Middle frontal gyrus (tissue), 1 donor: ENCODE data around the gene RNF123.
"Not testable (repeated sequence)": the region's sequence is repeated elsewhere in the genome, so short reads cannot be mapped to it uniquely, and the experiment has no call there.

Experiments used
- DNase-seq: peaks from one replicate; pipeline ENCODE4 v3.0.0-alpha.2; 2015; ENCODE audit warnings: low spot score; ENCODE audit errors: extremely low spot score

The RNF123 gene

DNA sequence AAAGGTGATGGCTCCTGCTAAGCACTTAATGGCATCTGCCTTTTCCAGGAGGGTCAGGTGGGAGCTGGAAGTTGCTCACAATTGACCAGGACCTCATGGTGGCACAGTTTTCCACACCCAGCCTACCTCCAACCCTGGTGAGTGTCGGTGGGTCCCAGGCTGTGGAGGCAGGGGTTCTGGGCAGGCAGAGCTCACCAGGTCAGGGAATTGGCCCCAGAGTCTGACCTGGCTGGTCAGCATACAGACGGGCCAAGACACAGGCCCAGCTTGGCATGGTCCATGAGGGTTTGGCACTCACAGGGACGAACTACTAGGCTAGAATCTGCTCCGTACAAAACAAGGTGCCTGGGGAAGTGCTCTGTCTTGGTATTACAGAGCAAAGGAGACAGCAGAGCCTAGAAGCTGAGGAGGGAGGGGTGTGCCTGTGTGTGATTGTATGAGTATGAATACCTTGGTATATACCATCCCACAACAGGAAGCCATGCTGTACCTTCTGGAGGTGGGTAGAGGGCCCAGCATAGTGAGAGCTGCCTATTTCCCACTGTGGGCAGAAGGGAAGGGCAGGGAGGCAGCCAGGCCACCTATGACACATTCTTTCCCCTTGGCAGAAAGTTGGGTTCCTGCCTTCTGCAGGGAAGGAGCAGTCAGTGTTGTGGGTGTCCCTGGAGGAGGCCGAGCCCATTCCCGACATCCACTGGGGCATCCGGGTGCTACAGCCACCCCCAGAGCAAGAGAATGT is 8.7 kb upstream of the RNF123 start:
- DNase-seq: no peak

DNA sequence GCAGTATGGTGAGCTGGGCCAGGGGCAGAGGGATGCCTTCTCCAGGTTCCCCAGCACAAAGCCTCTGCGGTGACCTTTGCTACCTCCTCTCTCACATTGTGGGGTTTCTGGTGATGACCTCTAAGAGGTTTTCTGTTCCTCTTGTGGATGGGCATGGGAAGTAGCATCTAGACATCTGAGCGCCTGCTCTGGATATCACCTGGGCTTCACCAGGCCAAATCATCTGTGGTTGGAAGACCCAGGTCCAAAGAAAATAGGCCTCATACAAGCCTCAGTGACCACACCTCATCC is 8.2 kb upstream of the RNF123 start:
- DNase-seq: no peak

DNA sequence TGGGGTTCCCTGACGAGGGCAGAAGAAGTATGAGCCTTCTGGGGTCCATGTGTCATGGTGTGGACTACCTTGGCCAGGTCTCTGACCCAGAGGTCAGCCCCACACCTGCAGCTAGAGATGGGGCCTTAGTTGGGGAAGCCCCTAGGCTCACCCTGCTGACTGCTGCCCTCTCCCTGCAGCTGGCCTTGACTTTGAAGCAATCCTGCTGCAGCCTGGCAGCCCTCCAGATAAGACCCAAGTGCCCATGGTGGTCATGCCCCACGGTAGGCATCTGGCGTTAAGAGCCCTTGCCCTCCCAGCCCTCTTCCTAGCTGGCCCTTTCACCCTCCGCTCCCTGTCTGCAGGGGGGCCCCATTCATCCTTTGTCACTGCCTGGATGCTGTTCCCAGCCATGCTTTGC is 7.8 kb upstream of the RNF123 start:
- no peak for DNase-seq

DNA sequence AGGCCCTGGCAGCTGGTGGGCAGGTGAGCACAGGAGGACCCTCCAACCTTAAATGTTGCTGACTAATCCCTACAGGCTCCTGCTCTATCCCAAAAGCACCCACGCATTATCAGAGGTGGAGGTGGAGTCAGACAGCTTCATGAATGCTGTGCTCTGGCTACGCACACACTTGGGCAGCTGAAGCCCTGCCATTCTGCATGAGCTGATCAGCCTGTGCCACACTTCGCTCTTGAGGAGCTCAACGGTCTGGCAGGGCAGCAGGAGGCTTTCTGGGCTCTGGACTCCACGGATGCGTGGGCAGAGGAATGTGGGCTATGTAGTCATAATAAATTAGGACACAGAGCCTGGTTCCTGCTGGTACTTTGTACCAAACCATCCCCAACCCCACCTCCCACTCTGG is 6.2 kb upstream of the RNF123 start:
- no peak for DNase-seq

- DNase-seq: not testable (repeated sequence)
Observed at GRCh38 chr3:49684453-49684852, 4.9 kb upstream of the RNF123 start.

DNA sequence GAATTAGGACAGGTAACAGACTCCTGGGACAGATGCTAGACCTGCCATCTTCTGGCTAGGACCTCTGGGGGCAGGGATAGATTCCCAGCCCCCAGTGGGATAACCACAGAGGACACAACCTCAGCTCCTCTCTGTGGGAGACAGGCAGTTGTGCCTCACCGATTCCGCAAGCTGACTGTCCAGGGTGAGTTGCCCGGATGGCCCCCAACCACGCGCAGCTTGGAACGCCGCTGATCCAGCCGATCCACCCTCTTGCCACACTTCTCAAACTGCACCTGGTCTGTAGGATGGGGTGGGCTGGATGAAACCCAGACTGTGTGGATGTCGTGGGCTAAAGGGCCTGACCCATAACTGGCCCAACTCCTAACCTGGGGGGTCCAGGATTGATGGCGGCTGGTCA is 4.3 kb upstream of the RNF123 start:
- not testable (repeated sequence) for DNase-seq

DNA sequence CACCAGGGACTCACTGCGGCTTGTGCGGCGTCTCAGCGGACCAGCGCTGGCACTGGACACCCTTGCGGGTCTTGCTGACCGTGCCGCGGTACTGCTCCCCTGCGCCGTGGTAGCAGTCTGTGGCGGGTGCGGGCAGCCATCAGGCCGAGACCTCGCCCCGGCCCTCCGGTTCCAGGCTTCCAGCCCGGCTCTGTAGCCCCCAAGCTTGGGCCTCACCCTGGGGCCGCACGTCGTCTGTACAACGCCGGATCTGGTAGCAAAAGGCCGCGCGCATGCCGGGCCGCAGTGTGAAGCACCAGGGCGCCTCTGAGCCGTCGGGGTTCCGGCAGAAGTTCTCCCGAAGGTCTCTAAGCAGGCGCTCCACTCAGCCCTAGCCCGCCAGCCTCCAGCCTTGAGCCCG is 3.5 kb upstream of the RNF123 start:
- DNase-seq: not testable (repeated sequence)

DNA sequence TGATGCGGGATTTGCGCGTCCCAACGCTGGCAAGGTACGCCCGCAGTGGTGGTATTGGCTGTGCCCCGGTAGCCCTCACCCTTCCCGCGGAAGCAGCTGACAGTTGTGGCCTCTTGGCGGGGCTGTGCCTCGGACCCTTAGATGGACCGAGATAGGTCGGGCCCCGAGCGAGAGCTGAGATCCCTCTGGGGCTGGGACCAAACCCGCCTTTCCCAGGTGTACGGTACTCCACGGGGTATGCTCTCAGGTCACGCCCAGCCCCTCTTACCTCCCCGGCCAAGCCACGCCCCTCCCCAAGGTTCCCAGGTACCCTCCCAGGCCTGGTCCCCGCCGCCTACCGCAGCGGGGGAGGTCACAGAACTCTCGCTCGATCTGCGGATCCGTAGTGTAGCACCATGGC is 3.0 kb upstream of the RNF123 start:
- not testable (repeated sequence) for DNase-seq

DNA sequence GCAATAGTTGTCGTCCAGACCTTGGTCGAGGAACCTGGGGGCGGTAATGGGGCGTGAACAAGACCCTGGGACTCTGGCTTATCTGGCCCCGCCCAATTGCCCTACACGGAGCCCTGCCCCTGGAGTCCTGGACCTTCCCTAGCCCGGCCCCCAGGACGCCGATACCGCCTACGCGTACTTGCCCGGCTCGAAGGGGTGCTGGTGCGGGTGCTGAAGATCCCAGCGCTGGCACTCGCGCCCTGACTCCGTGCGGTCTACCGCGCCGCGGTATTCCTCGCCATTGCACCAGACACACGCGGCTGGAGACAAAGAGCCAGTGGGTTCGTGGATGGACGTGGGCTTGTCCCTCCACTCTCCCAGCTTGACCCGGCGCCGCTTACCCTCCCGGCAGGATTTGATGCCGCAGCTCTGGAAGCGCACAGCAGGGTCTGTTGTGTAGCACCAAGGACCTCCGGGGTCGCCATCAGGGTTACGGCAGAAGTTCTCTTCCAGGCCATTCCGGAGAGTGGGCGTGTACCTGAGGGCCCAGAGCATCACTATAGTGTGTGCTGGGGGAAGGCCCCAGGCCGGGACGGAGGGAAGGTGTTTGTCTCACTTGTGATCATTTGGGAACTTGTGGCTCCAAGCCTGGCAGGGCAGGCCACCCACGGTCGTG is 2.5 kb upstream of the RNF123 start:
- DNase-seq: not testable (repeated sequence)

DNA sequence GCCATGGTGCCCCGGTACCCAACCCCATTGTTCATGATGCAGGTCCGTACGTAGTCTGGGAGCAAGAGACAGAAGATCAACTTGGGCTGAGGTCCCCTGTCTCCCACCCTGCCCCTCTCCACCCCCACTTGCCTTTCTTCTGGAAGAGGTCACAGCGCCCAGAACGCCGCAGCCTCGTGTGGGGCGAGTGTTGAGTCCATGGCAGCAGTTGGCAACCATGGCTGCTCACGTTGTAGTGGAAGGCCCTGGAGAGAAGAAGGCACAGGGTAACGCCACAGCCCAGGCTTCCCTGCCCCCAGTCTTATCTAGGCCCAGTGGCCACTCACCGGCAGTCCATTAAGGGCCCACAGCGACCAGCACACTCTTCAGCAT is 1.9 kb upstream of the RNF123 start:
- not testable (repeated sequence) for DNase-seq

DNA sequence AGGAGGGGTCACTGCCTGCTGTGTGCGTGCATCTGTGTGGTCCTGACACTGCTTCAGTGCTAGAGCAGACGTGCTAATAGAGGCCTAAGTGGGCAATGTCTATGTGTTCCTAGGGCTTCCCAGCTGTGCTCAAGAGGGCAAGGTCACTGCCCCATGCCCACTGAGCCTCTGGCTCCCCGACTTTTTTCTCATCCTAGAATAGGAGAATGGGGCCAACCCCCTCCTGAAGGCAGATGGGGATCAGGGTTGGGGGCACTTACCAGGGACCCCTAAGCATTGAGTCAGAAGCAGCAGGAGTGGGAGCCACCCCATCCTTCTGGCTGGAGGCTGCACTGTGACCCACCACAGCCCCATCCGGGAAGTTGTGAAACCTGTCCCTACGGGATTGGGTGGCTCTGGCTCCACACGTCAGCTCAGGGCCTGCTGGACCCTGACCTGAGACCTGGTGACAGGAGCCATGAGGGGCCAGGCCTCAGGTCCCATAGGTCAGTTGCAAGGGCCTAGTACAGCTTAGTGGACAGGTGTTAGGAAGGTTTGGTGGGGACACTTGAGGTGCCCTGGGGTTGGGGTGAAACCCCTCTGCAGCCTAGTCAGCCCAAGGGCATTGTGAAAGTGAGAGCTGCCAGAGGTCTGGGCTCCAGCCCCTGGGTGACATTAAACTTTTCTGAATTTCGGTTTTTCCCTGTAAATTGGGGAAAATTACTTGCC is 865 bp upstream of the RNF123 start:
- not testable (repeated sequence) for DNase-seq

DNA sequence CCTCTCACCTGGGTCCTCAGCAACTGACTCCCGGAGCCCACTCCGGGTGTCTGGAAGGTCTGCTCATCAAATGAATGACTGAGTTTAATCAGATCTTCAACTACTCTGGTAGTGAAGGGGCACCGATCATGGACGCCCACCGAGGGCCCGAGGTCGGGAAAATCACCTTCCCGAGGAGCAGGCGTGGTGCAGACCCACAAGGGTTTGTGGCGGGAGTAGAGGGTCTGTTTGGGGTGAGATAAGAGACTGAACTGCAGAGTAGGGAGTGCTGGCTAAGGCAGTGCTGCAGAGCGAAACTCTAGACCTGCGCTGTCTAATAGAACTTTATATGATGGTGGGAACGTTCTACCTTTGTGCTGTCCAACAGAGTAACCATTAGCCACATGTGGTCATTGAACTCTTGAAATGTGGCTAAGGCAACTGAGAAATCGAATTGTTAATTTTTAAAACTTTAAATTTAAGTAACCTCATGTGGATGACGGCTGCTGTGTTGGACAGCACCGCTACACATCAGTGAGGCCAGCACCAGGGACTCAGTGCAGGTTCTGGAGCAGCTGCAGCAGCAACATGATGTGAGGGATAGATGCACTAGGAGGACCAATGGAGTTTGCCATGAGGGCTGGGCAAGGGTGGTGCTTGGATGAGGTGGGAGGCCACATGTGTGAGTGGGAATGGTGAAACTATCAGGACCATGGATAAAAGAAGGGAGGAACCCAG is 709 bp downstream of the RNF123 start:
- not testable (repeated sequence) for DNase-seq

- DNase-seq: not testable (repeated sequence)
Observed at GRCh38 chr3:49690856-49691255, 1.5 kb downstream of the RNF123 start.

GRCh38 chr3:49691481-49691880 is 2.1 kb downstream of the RNF123 start:
- DNase-seq: not testable (repeated sequence)

GRCh38 chr3:49694409-49695070 is 5.2 kb downstream of the RNF123 start:
- not testable (repeated sequence) for DNase-seq

DNA sequence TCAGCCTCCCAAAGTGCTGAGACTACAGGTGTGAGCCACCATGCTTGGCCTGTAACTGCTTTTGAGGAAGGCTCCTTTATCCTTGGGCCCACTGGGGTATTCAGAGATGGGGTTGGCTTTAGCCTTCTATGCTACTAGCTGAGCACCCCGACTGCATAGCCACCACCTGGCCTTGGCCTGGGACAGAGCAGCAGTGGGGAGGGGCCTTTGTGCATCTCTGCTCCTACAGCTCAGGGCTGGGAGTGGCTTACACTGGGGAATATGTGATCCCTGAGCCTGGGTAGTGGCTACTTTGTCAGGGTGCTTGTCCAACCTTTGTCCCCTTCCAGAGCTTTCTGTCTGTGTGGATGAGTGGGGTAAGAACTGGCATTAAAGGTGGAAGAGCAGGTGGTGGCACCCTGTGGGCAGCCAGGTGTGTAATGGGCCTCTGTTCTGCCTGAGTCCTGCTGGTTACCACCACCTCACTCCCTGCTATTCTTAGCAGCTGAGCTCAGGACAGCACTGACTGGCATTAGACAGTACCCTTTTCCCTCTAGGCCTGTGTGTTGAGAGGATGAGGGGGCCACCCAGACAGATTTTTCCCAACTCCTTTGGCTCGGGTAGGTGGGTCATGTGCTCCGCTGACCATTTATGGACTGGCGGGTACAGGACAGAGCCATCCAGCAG is 6.1 kb downstream of the RNF123 start:
- DNase-seq: not testable (repeated sequence)

GRCh38 chr3:49699281-49699979 is 10.1 kb downstream of the RNF123 start:
- no peak for DNase-seq

DNA sequence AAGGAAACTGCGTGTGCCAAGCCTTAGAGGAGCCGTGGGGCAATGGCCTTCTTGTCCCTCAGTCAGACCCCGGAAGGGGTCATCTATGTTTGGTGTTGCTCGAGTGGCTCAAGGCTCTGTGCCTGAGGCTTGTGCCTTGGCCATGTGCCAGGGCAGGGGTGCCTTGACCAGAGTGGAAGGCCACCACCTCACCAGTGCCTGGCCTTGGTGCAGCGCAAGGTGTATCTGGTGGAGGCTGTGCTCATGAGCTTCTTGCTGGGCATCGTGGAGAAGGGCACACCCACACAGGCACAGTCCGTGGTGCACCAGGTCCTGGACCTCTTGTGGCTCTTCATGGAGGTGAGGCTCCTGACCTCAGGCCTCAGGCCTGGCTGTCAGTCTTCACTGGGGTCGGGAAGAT is 10.7 kb downstream of the RNF123 start:
- no peak for DNase-seq

- DNase-seq: no peak
Observed at GRCh38 chr3:49700453-49701128, 11.2 kb downstream of the RNF123 start.
